Stimulated activated CD4-positive, alpha-beta T cell treated with anti-CD3 and anti-CD28 coated beads, TNF-alpha, amount 100 ng/mL, for 1 hour (primary cell): ENCODE results near the gene TMEM74B.
"Not testable (repeated sequence)": the region's sequence is repeated elsewhere in the genome, so short reads cannot be mapped to it uniquely, and the experiment has no call there.

Source experiments
- DNase-seq, 3 donors: peaks; one replicate each; pipeline ENCODE4 v3.0.0-alpha.2; 2020; ENCODE audit warnings: low read depth in 3 of 3, low spot score in 1 of 3

TMEM74B gene

DNA sequence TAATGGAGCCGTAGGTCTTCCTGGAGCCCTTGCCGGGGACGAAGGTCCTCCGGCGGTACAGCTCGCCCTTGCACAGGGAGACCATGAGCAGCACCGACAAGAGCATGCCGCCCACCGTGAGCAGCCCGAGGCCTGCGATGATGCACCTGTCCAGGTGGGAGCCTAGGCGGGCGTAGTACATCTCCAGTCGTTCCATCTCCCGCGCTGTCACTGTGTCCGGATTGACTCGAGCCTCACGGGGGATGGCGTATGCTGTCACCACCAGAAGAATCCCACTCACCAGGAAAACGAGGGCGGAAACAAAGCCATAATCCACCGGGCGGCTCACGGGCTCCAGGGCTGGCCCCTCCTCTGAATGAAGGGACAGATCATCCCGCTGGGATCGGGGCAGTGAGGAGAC, 3.8 kb downstream of the TMEM74B start:
- DNase-seq, result no peak

DNA sequence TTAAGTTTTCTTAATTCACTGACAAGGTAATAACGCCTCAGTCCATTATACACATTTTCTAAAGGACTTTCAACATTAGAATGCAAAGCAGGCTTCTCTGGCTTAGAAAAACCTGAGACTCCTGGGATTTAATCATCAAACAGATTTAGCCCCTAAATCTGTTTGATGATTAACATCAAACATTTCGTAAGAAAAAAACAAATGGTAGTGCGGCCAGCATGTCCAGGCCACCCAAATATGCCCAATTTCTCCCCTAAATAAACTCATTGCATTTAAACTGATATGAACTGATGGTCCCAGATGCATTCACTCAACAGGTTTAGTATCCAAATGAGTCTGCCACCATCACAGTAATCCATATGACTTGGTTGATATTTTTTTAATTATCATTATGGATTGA, 6.2 kb downstream of the TMEM74B start:
- no peak for DNase-seq

DNA sequence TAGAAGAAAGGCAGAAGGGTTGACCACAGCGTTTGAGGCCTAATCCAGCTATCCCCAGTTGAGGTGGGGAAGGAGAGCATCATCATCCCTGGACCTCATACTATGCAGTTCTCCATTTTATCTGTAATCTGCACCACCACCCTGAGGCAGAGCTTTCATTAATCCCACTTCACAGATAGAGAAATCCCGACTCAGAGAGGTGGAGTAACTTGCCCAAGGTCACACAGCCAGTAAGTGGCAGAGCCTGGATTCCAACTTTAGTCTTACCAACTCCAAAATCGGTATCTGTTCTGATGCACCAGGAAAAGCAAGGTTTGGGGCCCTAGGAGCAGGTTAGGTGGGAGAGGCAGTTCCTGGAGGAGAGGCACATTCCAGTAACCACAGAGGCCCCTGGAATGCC, 6.7 kb downstream of the TMEM74B start:
- no peak for DNase-seq

DNA sequence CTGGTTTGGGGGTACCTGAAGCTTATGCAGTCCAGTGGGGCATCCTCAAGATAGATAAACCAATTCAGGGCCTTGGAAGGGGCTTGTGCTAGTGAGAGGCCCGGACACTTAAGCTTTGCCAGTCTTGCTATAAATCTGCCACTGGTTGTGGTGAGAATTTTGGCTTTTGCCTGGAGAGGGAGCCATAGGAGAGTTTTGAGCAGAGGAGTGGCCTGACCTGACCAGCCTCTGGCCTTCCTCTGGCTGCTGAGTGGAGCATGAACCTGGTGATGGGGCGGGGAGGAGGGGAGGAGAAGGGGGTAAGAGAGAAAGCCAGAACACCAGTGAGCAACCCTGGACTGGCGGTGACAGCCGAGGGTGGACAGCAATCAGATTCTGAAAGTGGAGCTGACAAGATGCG, 7.1 kb downstream of the TMEM74B start:
- DNase-seq, result no peak

DNA sequence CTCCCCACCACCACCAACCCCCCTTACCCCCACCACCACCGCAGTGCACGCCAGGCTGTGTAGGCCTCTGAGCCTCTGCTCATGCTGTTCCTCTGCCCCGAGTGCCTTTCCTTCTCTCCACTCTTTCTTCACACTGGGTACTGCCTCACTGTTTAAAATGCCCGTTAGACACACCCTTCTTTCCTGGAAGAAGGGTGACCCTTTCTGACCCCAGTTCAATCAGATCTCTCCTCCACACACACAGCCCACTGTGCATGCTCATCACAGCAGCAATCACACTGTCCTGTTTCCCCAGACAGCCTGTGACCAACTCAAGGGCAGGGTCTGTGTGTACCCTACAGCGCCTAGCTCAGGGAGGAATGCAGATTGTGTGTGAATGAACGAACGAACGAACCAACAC, 10.0 kb downstream of the TMEM74B start:
- DNase-seq, result no peak

DNA sequence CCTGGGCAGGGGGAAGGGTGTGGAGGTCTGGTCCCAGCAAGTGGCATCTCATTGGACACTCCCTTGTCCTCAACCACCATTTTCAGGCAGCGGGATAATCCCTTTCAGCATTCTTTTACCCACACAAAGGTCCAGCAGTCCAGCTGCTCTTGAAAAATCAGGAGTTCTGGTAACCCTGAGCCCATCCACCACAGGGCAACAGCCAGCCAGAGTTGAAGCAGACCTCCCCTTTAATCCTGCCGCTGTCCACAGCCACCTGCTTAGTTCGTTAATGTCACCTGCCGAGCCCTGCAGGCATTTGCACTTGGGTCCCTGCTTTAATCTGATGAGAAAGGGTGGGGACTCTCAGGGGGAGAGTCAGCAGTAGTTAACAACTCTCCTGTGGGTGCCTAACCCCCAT, 11.1 kb downstream of the TMEM74B start:
- no peak for DNase-seq

DNA sequence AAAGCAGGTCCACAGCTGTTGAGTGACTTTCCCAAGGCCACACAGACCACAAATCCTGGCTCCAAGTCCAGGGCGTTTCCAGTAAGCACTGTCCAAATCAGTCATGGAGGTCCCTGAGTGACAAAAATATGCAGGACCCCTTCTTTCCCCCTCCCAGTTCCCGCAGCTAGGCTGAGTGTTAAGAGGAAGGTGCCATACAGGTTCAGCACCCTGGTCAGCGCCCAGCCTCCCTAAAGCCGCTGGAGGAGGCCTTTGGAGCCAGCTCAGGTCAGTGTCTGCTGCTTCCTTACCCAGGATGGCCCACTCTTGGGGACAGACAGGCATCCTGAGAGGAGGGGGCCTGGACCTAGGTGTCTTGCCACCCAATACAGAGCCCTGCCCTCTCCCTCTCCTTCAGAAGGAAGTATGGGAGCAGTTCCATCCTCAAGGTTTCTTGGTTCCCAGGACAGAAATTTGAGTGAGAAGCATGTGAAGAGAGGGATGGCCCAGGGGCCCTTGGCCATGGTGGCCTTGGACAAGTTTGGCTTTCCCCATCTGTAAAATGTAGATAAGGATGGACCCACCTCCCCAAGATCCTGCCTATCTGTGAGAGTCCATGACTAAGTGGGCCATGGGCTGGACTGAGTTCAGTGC, 13.2 kb downstream of the TMEM74B start:
- no peak for DNase-seq

DNA sequence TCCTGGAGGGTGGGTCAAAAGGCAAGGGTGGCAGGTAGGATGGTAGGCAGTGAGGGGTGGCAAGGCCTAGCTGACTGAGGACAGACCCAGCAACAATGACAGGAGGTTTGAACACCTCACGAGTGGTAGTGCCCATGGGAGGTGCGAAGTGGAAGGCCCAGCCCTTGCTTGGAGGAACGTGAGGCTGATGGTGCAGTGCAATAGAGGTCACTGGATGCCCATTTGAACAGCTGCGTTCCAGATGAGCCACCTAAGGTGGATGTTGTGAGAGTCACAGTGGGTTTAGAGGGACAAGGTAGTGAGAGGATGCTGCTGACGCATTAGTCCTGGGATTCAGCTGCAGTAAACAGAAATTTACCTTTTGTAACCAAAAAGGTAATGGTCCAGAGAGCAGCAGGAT, 15.6 kb downstream of the TMEM74B start:
- DNase-seq, result no peak

DNA sequence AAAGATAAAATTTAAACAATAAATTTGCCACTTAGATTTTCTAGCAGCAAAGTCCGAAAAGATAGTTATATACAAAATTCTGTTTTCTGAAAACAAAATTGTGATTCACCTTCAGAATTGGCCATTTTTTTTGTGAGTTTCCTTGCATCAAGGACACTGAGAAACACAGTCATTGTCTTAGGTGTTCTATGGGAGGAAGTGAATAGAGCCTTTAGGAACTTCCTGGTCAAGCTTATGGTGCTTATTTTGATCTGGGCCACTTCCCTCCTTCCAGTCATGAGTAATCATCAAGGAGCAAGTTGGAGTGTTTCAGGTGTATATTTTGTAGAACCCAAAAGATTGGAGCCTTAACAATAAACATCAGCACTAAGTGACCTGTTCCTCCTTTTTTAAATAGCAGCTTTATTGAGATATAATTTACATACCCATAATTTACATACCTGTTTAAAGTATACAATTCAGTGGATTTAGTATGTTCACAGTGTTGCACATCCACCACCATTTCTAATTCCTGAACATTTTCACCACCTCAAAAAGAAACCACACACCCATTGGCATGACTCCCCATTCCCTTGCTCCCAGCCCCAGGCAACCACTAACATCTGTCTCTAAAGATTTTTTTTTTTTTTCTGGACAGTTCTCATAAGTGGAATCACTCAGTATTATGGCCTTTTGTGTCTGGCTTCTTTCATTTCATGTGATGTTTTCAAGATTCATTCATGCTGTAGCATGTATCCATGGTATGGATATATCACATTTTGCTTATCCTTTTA, 17.6 kb downstream of the TMEM74B start:
- DNase-seq, result no peak

DNA sequence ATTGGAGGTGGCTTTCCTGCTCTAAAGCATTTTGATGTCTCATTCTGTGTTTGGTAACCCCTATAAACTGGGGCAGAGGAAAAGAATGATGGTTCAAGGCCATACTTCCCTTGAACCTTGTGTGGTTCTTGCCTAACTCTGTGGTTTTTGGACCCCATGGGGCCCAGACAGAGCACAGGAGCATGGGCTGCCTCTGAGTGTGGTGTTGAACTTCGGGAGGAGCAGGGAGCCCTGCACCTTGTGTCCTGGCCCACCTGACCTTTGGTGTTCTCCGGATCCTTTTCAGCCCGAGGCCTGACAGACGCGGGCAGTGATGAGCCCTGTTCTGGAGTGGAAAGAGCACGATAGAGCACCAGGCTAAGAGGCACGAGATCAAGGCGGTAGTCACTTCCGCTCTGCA, 18.8 kb downstream of the TMEM74B start:
- no peak for DNase-seq

DNA sequence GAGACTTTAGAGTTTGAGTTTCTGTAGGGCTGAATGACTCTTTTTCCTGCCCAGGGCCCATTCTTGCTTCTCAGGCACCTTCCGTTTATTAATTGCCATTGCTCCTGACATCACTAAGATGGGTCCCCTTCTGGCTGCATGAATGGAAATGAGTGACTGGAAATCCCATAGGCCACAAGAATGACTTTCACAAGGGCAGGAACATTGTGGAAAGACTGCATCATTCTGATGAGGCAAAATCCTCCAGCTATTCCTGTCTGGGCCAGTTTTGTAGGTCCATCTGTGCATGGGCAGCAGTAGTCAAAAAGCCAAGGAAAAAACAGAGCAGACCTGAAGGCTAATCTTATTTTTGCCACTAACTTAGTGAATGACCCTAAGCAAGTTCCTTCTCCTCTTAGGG, 19.3 kb downstream of the TMEM74B start:
- DNase-seq, result no peak

DNA sequence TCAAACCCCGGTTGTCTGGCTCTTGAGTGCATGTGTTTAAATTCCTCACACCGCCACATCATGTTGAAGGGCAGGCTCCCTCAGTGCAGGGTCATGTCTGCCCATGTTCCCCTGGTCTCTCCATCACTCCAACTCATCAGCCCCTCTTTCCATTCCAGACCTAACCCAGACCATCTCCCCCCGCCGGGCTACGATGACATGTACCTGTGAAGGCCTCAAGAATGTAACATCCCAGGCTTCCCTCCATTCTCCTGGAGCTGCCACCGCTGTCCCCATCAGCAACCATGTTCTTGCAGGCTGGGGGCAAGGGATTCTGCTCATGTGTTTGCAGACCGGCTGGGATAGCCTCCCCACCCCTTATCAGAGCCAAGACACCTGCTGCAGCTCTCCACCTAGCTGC, 19.9 kb downstream of the TMEM74B start:
- no peak for DNase-seq

DNA sequence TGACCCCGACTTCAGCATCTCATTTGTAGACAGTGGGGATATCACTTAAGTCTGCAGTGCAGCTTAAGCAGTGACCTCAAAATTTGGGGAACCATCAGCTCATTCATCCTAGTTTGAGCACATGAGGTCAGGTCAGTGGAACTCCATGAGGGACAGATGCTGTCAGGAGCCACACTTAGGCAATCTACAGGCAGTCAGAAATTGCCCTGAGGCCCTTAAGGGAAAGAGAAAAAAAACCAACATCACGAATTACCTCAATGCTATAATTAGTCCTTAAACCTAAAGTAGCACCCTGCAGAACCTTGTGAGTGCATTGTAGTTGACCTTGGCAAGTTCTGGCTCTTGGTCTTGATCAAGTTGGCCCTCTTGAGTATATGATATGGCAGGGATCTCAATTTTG, 21.1 kb downstream of the TMEM74B start:
- no peak for DNase-seq

DNA sequence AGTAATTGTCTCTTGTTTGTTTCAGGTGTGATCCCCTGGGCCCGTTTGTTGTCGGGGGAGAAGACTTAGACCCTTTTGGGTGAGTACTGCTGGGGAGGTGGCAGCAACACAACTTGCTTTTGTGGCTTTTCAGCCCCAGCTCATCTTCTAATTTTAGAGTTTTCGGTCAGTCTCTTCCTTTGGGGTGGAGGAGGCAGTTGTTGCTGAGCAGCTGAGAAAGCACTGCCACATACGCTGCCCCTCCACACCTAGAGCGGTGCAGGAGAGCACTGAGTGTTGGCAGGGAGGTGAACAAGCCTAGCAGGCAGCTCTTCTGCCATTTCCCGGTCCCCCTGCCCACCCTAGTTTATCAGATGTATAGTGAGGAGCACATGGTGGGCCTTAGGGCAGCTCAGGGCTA, 21.7 kb downstream of the TMEM74B start:
- DNase-seq, result no peak

DNA sequence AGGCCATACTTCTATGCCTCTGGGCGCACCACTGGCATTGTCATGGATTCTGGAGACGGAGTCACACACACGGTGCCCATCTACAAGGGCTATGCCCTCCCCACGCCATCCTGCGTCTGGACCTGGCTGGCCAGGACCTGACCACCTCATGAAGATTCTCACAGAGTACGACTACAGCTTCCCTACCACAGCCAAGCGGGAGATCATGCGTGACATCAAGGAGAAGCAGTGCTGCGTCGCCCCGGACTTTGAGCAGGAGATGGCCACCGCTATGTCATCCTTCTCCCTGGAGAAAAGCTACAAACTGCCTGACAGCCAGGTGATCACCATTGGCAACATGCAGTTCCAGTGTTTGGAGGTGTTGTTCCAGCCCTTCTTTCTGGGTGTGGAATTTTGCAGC, 23.8 kb downstream of the TMEM74B start:
- DNase-seq, result no peak

DNA sequence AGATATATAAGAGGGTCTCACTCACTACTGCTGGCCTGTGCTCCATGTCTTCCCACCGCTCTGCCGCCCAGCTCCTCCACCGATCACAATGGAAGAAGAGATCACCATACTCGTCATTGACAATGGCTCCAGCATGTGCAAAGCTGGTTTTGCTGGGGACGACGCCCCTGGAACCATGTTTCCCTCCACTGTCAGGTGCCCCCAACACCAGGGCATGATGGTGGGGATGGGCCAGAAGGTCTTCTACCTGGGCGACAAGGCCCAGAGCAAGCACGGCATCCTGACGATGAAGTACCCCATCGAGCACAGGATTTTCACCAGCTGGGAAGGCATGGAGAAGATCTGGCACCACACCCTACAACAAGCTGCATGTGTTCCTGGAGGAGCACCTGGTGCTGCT, 24.3 kb downstream of the TMEM74B start:
- DNase-seq, result no peak

DNA sequence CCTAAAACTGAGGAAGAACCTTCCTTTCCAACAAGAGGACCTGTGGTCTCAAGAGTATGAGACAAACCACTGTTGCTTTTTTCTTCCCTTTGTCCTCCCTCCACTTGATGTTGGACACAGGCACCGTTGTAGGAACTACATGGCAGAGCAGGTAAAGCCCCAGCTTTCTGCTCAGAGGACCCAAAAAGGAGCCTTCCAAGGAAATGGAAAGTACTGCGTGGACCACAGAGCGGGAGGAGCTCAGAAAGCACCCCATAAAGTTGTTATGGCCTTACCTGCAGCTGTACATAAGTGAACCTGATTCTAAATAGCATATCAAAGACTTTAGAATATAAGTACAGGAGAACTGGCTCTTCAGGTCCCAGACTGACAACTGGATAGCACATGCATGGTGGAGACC, 29.4 kb downstream of the TMEM74B start:
- no peak for DNase-seq

DNA sequence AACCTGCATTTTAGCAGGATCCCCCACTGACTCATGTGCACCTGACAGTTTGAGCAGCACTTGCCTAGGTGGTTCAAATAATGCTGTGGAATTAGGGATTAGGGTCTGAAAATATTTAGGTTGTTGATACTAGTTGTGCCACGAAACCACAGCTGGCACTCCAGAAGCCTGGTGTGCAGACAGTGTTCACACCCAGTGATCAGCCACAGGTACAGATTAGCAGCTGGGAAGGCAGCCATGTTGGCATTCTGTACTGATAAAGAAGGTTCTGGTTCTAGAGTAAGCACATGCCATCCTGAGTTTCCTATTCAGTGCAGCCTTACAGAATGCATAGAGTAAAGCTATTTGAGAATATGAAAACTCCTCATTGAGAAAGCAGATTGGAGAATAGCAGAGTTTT, 30.1 kb downstream of the TMEM74B start:
- DNase-seq, result no peak

DNA sequence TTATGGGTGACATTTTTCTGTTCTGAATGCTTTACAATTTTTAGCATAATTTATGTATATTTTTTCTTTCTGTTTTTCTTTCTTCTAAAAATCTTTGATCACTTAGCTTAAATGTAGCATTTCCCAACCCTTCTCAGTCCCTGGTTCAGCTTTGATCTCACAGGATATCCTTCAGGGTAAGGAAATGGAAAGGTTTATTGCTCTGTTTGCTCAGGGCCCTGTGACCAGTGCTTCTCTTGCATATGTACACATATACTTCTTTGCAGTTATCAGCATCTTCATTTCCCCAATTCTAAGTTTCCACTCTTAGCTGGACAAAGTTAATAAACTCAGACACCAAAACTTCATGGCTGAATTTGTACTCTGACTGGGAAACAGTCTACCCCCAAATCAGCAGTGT, 30.6 kb downstream of the TMEM74B start:
- DNase-seq, result no peak

DNA sequence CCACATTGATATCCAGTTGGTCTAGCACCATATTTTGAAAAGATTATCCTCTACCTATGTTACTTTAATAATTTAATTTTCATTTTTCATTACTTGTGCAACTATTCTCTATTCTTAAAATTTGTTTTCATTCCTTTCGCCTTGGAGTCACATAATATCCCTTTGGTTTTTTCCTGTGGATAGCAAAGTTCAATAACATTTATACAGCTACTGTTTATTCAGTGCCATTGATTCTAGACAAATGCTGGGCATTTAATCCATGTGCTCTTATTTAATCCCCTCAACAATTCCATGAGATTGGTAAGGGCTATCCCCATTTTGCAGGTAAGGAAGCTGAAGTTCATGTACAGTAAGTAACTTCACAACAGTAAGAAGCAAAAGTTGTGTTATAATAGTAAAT, 33.8 kb downstream of the TMEM74B start:
- DNase-seq, result no peak

DNA sequence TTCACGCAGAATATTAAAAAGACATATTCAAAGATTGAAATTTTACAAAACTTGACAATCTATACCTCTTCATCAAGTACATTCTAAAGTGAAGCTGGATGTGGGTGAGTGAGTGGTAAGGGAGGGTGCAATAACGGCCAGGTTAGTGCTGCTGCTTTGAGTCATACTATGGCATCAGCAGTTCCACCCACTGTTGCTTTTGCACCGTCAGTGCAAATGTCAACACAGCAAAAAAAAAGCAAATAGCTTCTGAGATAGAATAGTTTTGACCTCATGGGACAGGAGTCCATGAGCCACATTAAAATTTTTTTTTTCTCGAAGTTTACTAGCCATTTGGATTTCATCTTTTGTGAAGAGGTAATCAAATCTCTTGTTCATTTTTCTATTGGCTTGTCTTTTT, 34.6 kb downstream of the TMEM74B start:
- DNase-seq, result no peak

DNA sequence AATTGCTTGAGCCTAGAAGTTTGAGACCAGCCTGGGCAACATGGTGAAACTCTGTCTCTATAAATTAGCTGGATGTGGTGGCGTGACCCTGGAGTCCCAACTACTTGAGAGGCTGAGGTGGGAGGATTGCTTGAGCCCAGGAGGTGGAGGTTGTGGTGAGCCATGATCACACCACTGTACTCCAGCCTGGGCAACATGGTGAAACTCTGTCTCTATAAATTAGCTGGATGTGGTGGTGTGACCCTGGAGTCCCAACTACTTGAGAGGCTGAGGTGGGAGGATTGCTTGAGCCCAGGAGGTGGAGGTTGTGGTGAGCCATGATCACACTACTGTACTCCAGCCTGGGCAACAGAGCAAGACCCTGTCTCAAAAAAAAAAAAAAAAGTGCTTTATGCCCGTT, 35.0 kb downstream of the TMEM74B start:
- not testable (repeated sequence) for DNase-seq

DNA sequence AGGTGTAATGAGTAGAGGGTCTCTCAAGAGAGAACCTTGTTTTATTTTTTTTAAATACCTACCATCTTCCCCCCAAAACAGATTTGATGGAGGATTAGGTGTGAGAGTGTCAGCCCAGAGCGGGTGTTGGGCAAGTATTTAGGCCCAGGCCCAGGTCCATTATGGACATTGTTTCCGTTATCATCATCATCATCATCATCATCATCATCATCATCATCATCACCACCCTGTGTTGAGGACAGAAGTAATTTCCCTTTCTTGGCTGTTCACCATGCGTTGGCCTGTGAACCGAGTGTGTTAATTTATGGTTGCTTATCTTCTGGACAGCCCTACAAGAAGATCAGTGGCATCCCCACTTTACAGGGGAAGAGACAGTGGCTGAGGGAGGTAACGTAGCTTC, 37.8 kb downstream of the TMEM74B start:
- no peak for DNase-seq
